B cell (primary cell): ENCODE results near the gene OR4P4. TPM values are rescaled to one million over a fixed set of nuclear protein-coding genes. Genes with fewer than 3 reads are reported as not detected.

Experiments used
- ATAC-seq: fragments of 200-7000 bp; cut with Tn5 transposase; one replicate; pipeline ENCODE4 v1.10.0; 2021; ENCODE audit warnings: low read depth, mild to moderate bottlenecking, moderate number of reproducible peaks, moderate library complexity
- CTCF ChIA-PET: fragments of 350-600 bp; sonication (Branson Sonifier 250); formaldehyde crosslinking; loops from one replicate; lab custom pipeline; 2021; ENCODE audit warnings: antibody characterized with exemption, inconsistent platforms; lab: Charles Lee
- POLR2A ChIA-PET: fragments of 350-600 bp; sonication (Branson Sonifier 250); formaldehyde crosslinking; loops from one replicate; lab custom pipeline; 2021; ENCODE audit warnings: antibody characterized with exemption; lab: Charles Lee
- DNase-seq: peaks from one replicate; pipeline ENCODE4 v3.0.0; 2013
- H2AFZ ChIP-seq: 2 replicates; pipeline ENCODE4 v1.6.1; 2012; ENCODE audit warnings: mild to moderate bottlenecking, low read depth, low read length; ENCODE audit not compliant: insufficient read depth, poor library complexity, severe bottlenecking
- H3K27ac ChIP-seq, 2 donors: 1 replicate in 1 of 2; 2 replicates in 1 of 2; pipeline ENCODE4 v1.5.1; 2012 to 2013; ENCODE audit warnings: low read length in 2 of 2, mild to moderate bottlenecking in 2 of 2, moderate library complexity in 1 of 2
- H3K27me3 ChIP-seq, 4 experiments: fragments of 200-600 bp in 1 of 4; sonication (generic) in 1 of 4; replicated peaks in 1 of 4; 1 replicate in 2 of 4; 2 replicates in 2 of 4; pipeline versions ENCODE4 v1.6.1 to v1.7.0; 2013 to 2016; ENCODE audit warnings: low read length in 3 of 4, mild to moderate bottlenecking in 2 of 4, mixed read lengths in 1 of 4, moderate library complexity in 1 of 4; ENCODE audit not compliant: insufficient read depth in 4 of 4, control insufficient read depth in 3 of 4; ENCODE audit errors: control extremely low read depth in 1 of 4
- H3K36me3 ChIP-seq, 2 experiments: replicated peaks in 1 of 2; 1 replicate in 1 of 2; 2 replicates in 1 of 2; pipeline versions ENCODE4 v1.6.1 to v1.7.1; 2013; ENCODE audit warnings: low read length in 1 of 2; ENCODE audit not compliant: insufficient read depth in 2 of 2, control insufficient read depth in 1 of 2; ENCODE audit errors: control extremely low read depth in 1 of 2, extremely low read depth in 1 of 2
- H3K4me1 ChIP-seq, 2 donors: fragments of 200-600 bp in 1 of 2; sonication (generic) in 1 of 2; 1 replicate in 1 of 2; 2 replicates in 1 of 2; pipeline versions ENCODE4 v1.5.1 to v1.6.1; 2013 to 2017; ENCODE audit warnings: low read length in 2 of 2; ENCODE audit not compliant: control insufficient read depth in 2 of 2, insufficient read depth in 2 of 2
- H3K4me2 ChIP-seq: replicated peaks from 2 replicates; pipeline ENCODE3; 2012; ENCODE audit warnings: mild to moderate bottlenecking, low read depth, low read length; ENCODE audit not compliant: poor library complexity, severe bottlenecking
- H3K4me3 ChIP-seq, 5 experiments: fragments of 200-600 bp in 1 of 5; sonication (generic) in 1 of 5; 1 replicate in 3 of 5; 2 replicates in 2 of 5; pipeline versions ENCODE4 v1.5.1 to v1.7.0; 2011 to 2016; ENCODE audit warnings: low read length in 4 of 5, mild to moderate bottlenecking in 4 of 5, low read depth in 2 of 5, control low read depth in 1 of 5, moderate library complexity in 1 of 5; ENCODE audit not compliant: insufficient read depth in 1 of 5; ENCODE audit errors: control extremely low read depth in 1 of 5, extremely low read depth in 1 of 5
- H3K79me2 ChIP-seq: fragments of 200-600 bp; sonication (generic); one replicate; pipeline ENCODE4 v1.6.0; 2016; ENCODE audit warnings: low read length; ENCODE audit not compliant: control insufficient read depth, insufficient read depth
- H3K9ac ChIP-seq: fragments of 200-600 bp; sonication (generic); 2 replicates; pipeline ENCODE4 v1.6.1; 2017; ENCODE audit warnings: mild to moderate bottlenecking, low read length, moderate library complexity
- H3K9me3 ChIP-seq, 3 donors: one replicate each; pipeline versions ENCODE4 v1.6.1 to v1.7.1; 2013; ENCODE audit warnings: low read length in 2 of 3; ENCODE audit not compliant: control insufficient read depth in 2 of 3, insufficient read depth in 1 of 3; ENCODE audit errors: control extremely low read depth in 1 of 3
- H4K20me1 ChIP-seq: 2 replicates; pipeline ENCODE4 v1.6.0; 2012; ENCODE audit warnings: mild to moderate bottlenecking, low read length; ENCODE audit not compliant: insufficient read depth, control insufficient read depth, poor library complexity, severe bottlenecking
- H3K27ac Mint-ChIP-seq: one replicate; pipeline ENCODE4 v1.8.0; 2021; ENCODE audit warnings: mixed read lengths
- H3K27me3 Mint-ChIP-seq: one replicate; pipeline ENCODE4 v1.8.0; 2021; ENCODE audit warnings: mixed read lengths
- H3K4me1 Mint-ChIP-seq: one replicate; pipeline ENCODE4 v1.8.0; 2021; ENCODE audit warnings: mixed read lengths
- H3K4me3 Mint-ChIP-seq: one replicate; pipeline ENCODE4 v1.8.0; 2021; ENCODE audit warnings: mixed read lengths
- H3K9me3 Mint-ChIP-seq: one replicate; pipeline ENCODE4 v1.8.0; 2022; ENCODE audit warnings: mixed read lengths; ENCODE audit not compliant: insufficient read depth
- CTCF ChIP-seq: fragments of 200-600 bp; IDR thresholded peaks from one replicate; pipeline ENCODE4 v1.8.0; 2022; ENCODE audit warnings: antibody characterized with exemption, mild to moderate bottlenecking
- EZH2 ChIP-seq: IDR thresholded peaks from 2 replicates; pipeline ENCODE4 v1.6.1; 2012; ENCODE audit warnings: borderline replicate concordance, low read depth, mild to moderate bottlenecking, moderate library complexity, low read length; ENCODE audit not compliant: insufficient read depth, poor library complexity, severe bottlenecking
- WGBS: methylation state at CpG from one replicate; pipeline ENCODE4 v1.1.5; 2013; ENCODE audit warnings: missing lambda C conversion rate; ENCODE audit not compliant: insufficient coverage; 5-methylcytosine and 5-hydroxymethylcytosine counted together
- intact Hi-C: fragments of 100-400 bp; cut with micrococcal nuclease; formaldehyde crosslinking; loops from one replicate; pipeline ENCODE4 v1.10.0; 2022
- polyA plus RNA-seq: library from polyadenylated mRNA; depleted of rRNA; stranded (reverse); fragments of >200 nt; gene quantifications from 2 replicates; pipeline ENCODE4 v1.2.3, GENCODE V29; 2012
- total RNA-seq, 2 donors: library from RNA; stranded (reverse); fragments of 120-200 nt in 1 of 2; gene quantifications; 1 replicate in 1 of 2; 2 replicates in 1 of 2; pipeline versions ENCODE4 v1.2.3 to v1.2.4, GENCODE V29; 2013 to 2022

The OR4P4 gene
- total and polyA plus RNA-seq, 2 donors (not counting 1 experiment from before 2014, with no cell fraction given), result not detected

DNA sequence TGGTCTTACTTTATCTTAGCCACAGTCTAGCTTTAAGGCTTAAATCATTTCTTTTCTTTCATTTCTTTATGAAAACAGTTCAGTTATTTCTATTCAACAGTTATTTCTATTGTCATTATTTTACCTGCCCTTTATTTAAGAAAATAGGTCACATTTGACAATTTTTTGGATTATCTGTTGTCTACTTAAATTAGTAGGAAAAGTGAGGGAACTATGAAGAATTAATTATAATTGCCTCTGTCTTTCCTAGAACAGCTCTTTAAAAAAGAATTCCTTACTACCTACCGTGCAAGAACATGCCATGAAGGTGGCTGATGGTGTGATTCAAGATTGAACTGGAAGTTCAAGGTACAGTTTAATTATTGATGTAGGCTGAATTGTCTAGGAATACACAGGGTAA is 27.0 kb downstream of the OR4P4 start, which contains the start of gene OR4C6:
Gene OR4C6 (plus strand): TSS at position 301 of the 400 bp plus-strand sequence. CDS start 2,966 bp downstream, outside the sequence.
- TF ChIP-seq CTCF, result no peak
- no peak for TF ChIP-seq EZH2
- POLR2A ChIA-PET, result no interaction called here
- intact Hi-C loops, result no loop called here

GRCh38 chr11:55669376-55669775 is 34.5 kb downstream of the OR4P4 start:
- Histone ChIP-seq H3K27ac (no peak overlapping the region), H3K4me2 (no peak overlapping the region), H3K27me3 (no peaks in the 10 kb centered on the region), H3K79me2 (no peaks in the 10 kb centered on the region), H3K9ac (no peak overlapping the region), H2AFZ (no peak overlapping the region), H3K9me3 (peaks cover 0 to 3% (median 0%) of the 10 kb centered on the region in 3 donors), H3K4me3 (no peak overlapping the region), H4K20me1 (no peaks in the 10 kb centered on the region), H3K36me3 (no peaks in the 10 kb centered on the region), H3K4me1 (no peaks in the 10 kb centered on the region)
- CTCF ChIA-PET, result no interaction called here
- no peak overlapping the region for H3K27ac Mint-ChIP-seq
- no peak for DNase-seq
- H3K4me3 Mint-ChIP-seq, result no peak overlapping the region
- ATAC-seq, result no peak
- H3K4me1 Mint-ChIP-seq, result no peaks in the 10 kb centered on the region
- intact Hi-C loops, result no loop called here
- H3K9me3 Mint-ChIP-seq, result peaks cover 7% of the 10 kb centered on the region
- POLR2A ChIA-PET, result no interaction called here
- no CpG with 5 or more reads among the region's 2 CpGs for WGBS
- H3K27me3 Mint-ChIP-seq, result no peaks in the 10 kb centered on the region
- TF ChIP-seq EZH2, result no peak

More for the DNA sequence above, 27.0 kb downstream of the OR4P4 start, which contains the start of gene OR4C6:
- ATAC-seq (no peak), DNase-seq (no peak)
- Mint-ChIP-seq H3K9me3 (peaks cover 8% of the 10 kb centered on the region), H3K27me3 (no peaks in the 10 kb centered on the region), H3K4me1 (peaks cover 5% of the 10 kb centered on the region), H3K4me3 (no peak within 1 kb of the TSS), H3K27ac (no peak within 1 kb of the TSS)
- Histone ChIP-seq H3K79me2 (no peaks in the 10 kb centered on the region), H3K36me3 (no peaks in the 10 kb centered on the region), H4K20me1 (no peaks in the 10 kb centered on the region), H3K9me3 (peaks cover 0 to 3% (median 0%) of the 10 kb centered on the region in 3 donors), H3K4me2 (no peak within 1 kb of the TSS), H3K9ac (no peak within 1 kb of the TSS), H3K27ac (no peak within 1 kb of the TSS), H3K27me3 (no peaks in the 10 kb centered on the region), H3K4me3 (no peak within 1 kb of the TSS), H2AFZ (no peak within 1 kb of the TSS), H3K4me1 (no peaks in the 10 kb centered on the region)
- WGBS, result no CpG with 5 or more reads among the region's 1 CpG
- CTCF ChIA-PET, result no interaction called here
